Spleen (tissue), 11 donors: ENCODE data around the gene CEP57. TPM values are rescaled to one million over a fixed set of nuclear protein-coding genes. Genes with fewer than 3 reads are reported as not detected.

Experiments used
- DNase-seq: peaks from one replicate; pipeline ENCODE4 v3.0.0-alpha.2; 2020
- H3K27ac ChIP-seq, 8 donors: fragments of 200-600 bp; sonication (generic) in 7 of 8; 1 replicate in 4 of 8; 2 replicates in 4 of 8; pipeline versions ENCODE4 v1.5.0 to v1.8.0; 2016 to 2021; ENCODE audit warnings: inconsistent platforms in 4 of 8, mild to moderate bottlenecking in 4 of 8, moderate library complexity in 1 of 8
- H3K27me3 ChIP-seq, 7 donors: fragments of 200-600 bp; sonication (generic) in 6 of 7; replicated peaks in 1 of 7; 1 replicate in 4 of 7; 2 replicates in 3 of 7; pipeline versions ENCODE4 v1.5.0 to v1.8.0; 2016 to 2021; ENCODE audit warnings: inconsistent platforms in 3 of 7, mild to moderate bottlenecking in 1 of 7
- H3K36me3 ChIP-seq, 6 donors: fragments of 200-600 bp; sonication (generic) in 5 of 6; 1 replicate in 4 of 6; 2 replicates in 2 of 6; pipeline versions ENCODE4 v1.5.0 to v1.8.0; 2016 to 2021; ENCODE audit warnings: inconsistent platforms in 2 of 6
- H3K4me1 ChIP-seq, 6 donors: fragments of 200-600 bp; sonication (generic) in 5 of 6; 1 replicate in 3 of 6; 2 replicates in 3 of 6; pipeline versions ENCODE4 v1.5.0 to v1.8.0; 2016 to 2021; ENCODE audit warnings: inconsistent platforms in 3 of 6
- H3K4me3 ChIP-seq, 8 donors: fragments of 200-600 bp; sonication (generic) in 7 of 8; 1 replicate in 4 of 8; 2 replicates in 4 of 8; pipeline versions ENCODE4 v1.5.0 to v1.8.0; 2016 to 2021; ENCODE audit warnings: inconsistent platforms in 4 of 8, mild to moderate bottlenecking in 4 of 8, moderate library complexity in 2 of 8
- H3K9me3 ChIP-seq, 8 donors: fragments of 200-600 bp; sonication (generic) in 7 of 8; 1 replicate in 4 of 8; 2 replicates in 4 of 8; pipeline versions ENCODE4 v1.5.0 to v1.8.0; 2016 to 2021; ENCODE audit warnings: inconsistent platforms in 4 of 8
- CTCF ChIP-seq, 11 experiments: fragments of 200-600 bp in 7 of 11; fragments of 450-650 bp in 4 of 11; sonication (generic) in 4 of 11; IDR thresholded peaks in 8 of 11; conservative IDR thresholded peaks in 3 of 11; 1 replicate in 7 of 11; 2 replicates in 4 of 11; pipeline versions ENCODE4 v1.4.0 to v1.8.0; 2016 to 2021; ENCODE audit warnings: antibody characterized with exemption in 11 of 11, inconsistent platforms in 4 of 11, mild to moderate bottlenecking in 1 of 11
- POLR2A ChIP-seq, 3 donors: fragments of 450-650 bp; IDR thresholded peaks; one replicate each; pipeline ENCODE4 v1.5.1; 2017; ENCODE audit warnings: antibody characterized with exemption in 3 of 3, mild to moderate bottlenecking in 1 of 3
- POLR2AphosphoS5 ChIP-seq, 3 donors: sonication (generic); formaldehyde crosslinking; IDR thresholded peaks; one replicate each; pipeline ENCODE4 v1.5.1; 2017; ENCODE audit warnings: antibody characterized with exemption in 3 of 3
- WGBS, 5 donors: extraction: QIAGEN DNeasy Blood & Tissue Kit in 3 of 5; methylation state at CpG; one replicate each; pipeline versions ENCODE4 v1.1.5 to v1.1.7; 2013 to 2018; 5-methylcytosine and 5-hydroxymethylcytosine counted together
- intact Hi-C: fragments of 100-400 bp; cut with DNase I; formaldehyde crosslinking; loops from one replicate; pipeline ENCODE4 v1.15.0; 2023; ENCODE audit warnings: low total_unique reads
- polyA plus RNA-seq, 3 donors: library from polyadenylated mRNA; stranded (reverse); fragments of 200-250 nt; gene quantifications; one replicate each; pipeline ENCODE4 v1.2.1, GENCODE V29; 2013
- total RNA-seq, 7 donors: library from RNA; depleted of rRNA in 3 of 7; stranded (reverse); fragments of >200 nt in 3 of 7; fragmentation: NEBNext Ultra II Directional in 4 of 7; extraction: Animal tissue kit (Norgen Biotek cat#: 25700) in 4 of 7; gene quantifications; one replicate each; pipeline versions ENCODE4 v1.1.0 to v1.2.1, GENCODE V29; 2016 to 2021
- donor health status: healthy with polysubstance abuse.
- donor health status: DM: no; HTN: no; CAD: no; lungs with moderate emphysema.
- donor health status: DM: no; HTN: no; CAD: no.
- donor health status: Bipolar disorder and iron deficiency.
- donor health status: healthy.
- donor health status: DM: no; HTN: no; CAD: no.
- donor health status: DM: yes; HTN: yes; CAD: no.

CEP57 gene
- total and polyA plus RNA-seq, 10 donors, result 19.2 to 50.4 (median 41.1) TPM

GRCh38 chr11:95791709-95792033, 1.4 kb downstream of the CEP57 start:
- WGBS, 5 donors, result 54 to 65% (median 55%) methylated on average over 8 of the region's 8 CpGs
- DNase-seq, result no peak
- Histone ChIP-seq H3K4me3 (peak overlapping the region in 7 of 8 donors; percentile 68 to 94 (median 87)), H3K4me1 (peaks cover 7 to 67% (median 39%) of the 10 kb centered on the region in 6 donors), H3K27me3 (no peaks in the 10 kb centered on the region), H3K36me3 (peaks cover 0 to 13% (median 9%) of the 10 kb centered on the region in 6 donors), H3K9me3 (no peaks in the 10 kb centered on the region), H3K27ac (peak overlapping the region in 6 of 8 donors; percentile 97 to 100 (median 100))
- intact Hi-C loops, result no loop called here
- TF ChIP-seq POLR2AphosphoS5 (IDR thresholded peaks at IDR 0.05), result no peak
- no peak for TF ChIP-seq POLR2A (IDR thresholded peaks at IDR 0.05)

DNA sequence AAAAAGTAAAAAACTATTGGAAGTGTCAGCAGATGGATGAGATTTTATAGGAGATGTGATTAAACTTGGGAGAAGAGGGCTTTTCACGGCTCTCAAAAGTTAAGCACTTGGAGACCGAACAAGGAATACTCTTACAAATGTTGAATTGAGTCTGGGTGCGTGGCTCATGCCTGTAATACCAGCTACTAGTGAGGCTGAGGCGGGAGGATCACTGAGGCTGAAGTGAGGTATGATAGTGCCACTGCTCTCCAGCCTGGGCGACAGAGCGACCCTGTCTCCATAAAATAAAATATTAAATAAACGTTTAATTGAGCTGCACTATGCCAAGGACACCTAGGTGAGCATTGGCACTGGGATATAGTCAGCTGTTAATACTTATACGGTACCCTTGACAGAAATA, 1.9 kb downstream of the CEP57 start:
- WGBS, 5 donors, result 84 to 96% (median 93%) methylated on average over 8 of the region's 8 CpGs
- intact Hi-C loops, result no loop called here
- Histone ChIP-seq H3K9me3 (no peaks in the 10 kb centered on the region), H3K4me1 (peaks cover 7 to 62% (median 38%) of the 10 kb centered on the region in 6 donors), H3K36me3 (peaks cover 0 to 7% (median 5%) of the 10 kb centered on the region in 6 donors), H3K27me3 (no peaks in the 10 kb centered on the region), H3K27ac (no peak overlapping the region), H3K4me3 (peak overlapping the region in 1 of 8 donors; percentile 94)
- no peak for TF ChIP-seq POLR2A (IDR thresholded peaks at IDR 0.05)
- TF ChIP-seq POLR2AphosphoS5 (IDR thresholded peaks at IDR 0.05), result no peak
- no peak for TF ChIP-seq CTCF (IDR thresholded peaks at IDR 0.05 in 8 of 11, conservative IDR thresholded peaks at IDR 0.05 in 3 of 11)
- DNase-seq, result no peak

DNA sequence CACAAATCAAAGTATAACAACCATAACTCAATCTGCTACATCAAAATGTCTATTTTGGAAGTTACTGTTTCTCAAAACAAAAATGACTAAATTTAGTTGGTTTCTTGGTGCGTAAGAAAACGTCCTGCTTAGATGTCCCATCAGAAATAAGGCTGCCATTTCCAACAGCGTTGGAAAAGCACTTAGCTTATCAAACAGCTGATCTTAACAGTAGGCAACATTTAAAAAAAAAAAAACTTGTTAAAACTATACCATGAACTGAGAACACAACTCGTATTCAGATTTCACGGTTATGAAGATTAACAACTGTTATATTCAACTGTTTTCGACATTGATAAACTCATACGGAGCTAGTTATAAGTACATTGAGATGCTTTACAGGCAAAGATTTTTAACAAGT, 2.4 kb downstream of the CEP57 start:
- peaks cover 7 to 57% (median 35%) of the 10 kb centered on the region in 6 donors for H3K4me1 ChIP-seq
- DNase-seq, result no peak
- intact Hi-C loops, result no loop called here
- H3K27me3 ChIP-seq, result no peaks in the 10 kb centered on the region
- no peaks in the 10 kb centered on the region for H3K9me3 ChIP-seq
- H3K4me3 ChIP-seq, result no peak overlapping the region
- H3K36me3 ChIP-seq, result peaks cover 0 to 2% (median 1%) of the 10 kb centered on the region in 6 donors
- WGBS, 5 donors, result 91 to 94% (median 92%) methylated on average over 7 of the region's 7 CpGs
- H3K27ac ChIP-seq, result no peak overlapping the region
- TF ChIP-seq CTCF (IDR thresholded peaks at IDR 0.05 in 8 of 11, conservative IDR thresholded peaks at IDR 0.05 in 3 of 11), result no peak
- TF ChIP-seq POLR2A (IDR thresholded peaks at IDR 0.05), result no peak
- no peak for TF ChIP-seq POLR2AphosphoS5 (IDR thresholded peaks at IDR 0.05)

- WGBS, 5 donors, result 92 to 97% (median 93%) methylated on average over 4 of the region's 4 CpGs
- TF ChIP-seq POLR2A (IDR thresholded peaks at IDR 0.05) (no peak), POLR2AphosphoS5 (IDR thresholded peaks at IDR 0.05) (no peak), CTCF (IDR thresholded peaks at IDR 0.05 in 8 of 11, conservative IDR thresholded peaks at IDR 0.05 in 3 of 11) (no peak)
- Histone ChIP-seq H3K4me3 (no peak overlapping the region), H3K36me3 (no peaks in the 10 kb centered on the region), H3K27me3 (no peaks in the 10 kb centered on the region), H3K27ac (no peak overlapping the region), H3K9me3 (no peaks in the 10 kb centered on the region), H3K4me1 (peaks cover 7 to 53% (median 31%) of the 10 kb centered on the region in 6 donors)
- DNase-seq, result no peak
- intact Hi-C loops, result no loop called here
Measured at GRCh38 chr11:95793116-95793515, 2.8 kb downstream of the CEP57 start.

GRCh38 chr11:95794086-95794485, 3.8 kb downstream of the CEP57 start:
- 91 to 96% (median 93%) methylated on average over 5 of the region's 5 CpGs for WGBS, 5 donors
- Histone ChIP-seq H3K36me3 (peaks cover 0 to 1% (median 0%) of the 10 kb centered on the region in 6 donors), H3K4me3 (no peak overlapping the region), H3K9me3 (no peaks in the 10 kb centered on the region), H3K27me3 (no peaks in the 10 kb centered on the region), H3K4me1 (peaks cover 7 to 43% (median 21%) of the 10 kb centered on the region in 6 donors), H3K27ac (no peak overlapping the region)
- TF ChIP-seq POLR2A (IDR thresholded peaks at IDR 0.05), result no peak
- TF ChIP-seq CTCF (IDR thresholded peaks at IDR 0.05 in 8 of 11, conservative IDR thresholded peaks at IDR 0.05 in 3 of 11), result no peak
- TF ChIP-seq POLR2AphosphoS5 (IDR thresholded peaks at IDR 0.05), result no peak
- DNase-seq, result no peak
- intact Hi-C loops, result no loop called here
